GM21360 (cell line): ENCODE results near the gene ZNF280D.
A peak's percentile ranks its signal among the peaks of the same experiment; 100 is the strongest.
"Not testable (repeated sequence)": the region's sequence is repeated elsewhere in the genome, so short reads cannot be mapped to it uniquely, and the experiment has no call there.

ENCODE experiments used
- ATAC-seq: cut with Tn5 transposase; IDR thresholded peaks from one replicate; pipeline ENCODE4 v1.9.1; 2021; ENCODE audit warnings: mild to moderate bottlenecking, moderate library complexity; ENCODE audit not compliant: unreplicated experiment

ZNF280D gene

GRCh38 chr15:56733136-56734012, at the start of gene ZNF280D:
Gene ZNF280D, minus strand, starts transcription at chr15:56733509. Its CDS starts 26,400 bp downstream, at chr15:56707109.
- ATAC-seq, result peak; percentile 66

GRCh38 chr15:56782306-56782705, 49.0 kb upstream of the ZNF280D start:
- no peak for ATAC-seq

DNA sequence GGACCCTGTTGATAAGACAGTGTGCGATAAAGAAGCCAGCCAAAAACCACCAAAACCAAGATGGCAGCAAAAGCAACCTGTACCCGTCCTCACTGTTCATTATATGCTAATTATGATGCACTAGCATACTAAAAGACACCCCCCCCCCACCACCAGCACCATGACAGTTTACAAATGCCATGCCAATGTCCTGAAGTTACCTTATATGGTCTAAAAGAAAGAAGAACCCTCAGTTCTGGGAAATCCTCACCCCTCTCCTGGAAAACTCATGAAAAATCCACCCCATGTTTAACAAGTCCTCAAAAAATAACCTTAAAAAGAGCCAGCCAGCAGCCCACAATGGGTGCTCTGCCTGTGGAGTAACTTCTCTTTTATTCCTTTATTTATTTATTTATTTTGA, 48.4 kb upstream of the ZNF280D start:
- no peak for ATAC-seq

DNA sequence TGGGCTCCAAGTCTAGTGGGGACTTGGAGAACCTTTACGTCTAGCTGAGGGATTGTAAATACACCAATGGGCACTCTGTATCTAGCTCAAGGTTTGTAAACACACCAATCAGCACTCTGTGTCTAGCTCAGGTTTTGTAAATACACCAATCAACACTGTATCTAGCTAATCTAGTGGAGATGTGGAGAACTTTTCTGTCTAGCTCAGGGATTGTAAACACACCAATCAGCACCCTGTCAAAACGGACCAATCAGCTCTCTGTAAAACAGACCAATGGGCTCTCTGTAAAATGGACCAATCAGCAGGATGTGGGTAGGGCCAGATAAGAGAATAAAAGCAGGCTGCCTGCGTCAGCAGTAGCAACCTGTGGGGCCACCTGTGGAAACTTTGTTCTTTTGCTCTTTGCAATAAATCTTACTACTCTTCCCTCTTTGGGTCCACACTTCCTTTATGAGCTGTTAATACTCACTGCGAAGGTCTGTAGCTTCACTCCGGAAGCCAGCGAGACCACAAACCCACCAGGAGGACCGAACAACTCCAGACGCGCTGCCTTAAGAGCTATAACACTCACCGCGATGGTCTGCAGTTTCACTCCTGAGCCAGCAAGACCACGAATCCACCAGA, 46.9 kb upstream of the ZNF280D start:
- not testable (repeated sequence) for ATAC-seq

- not testable (repeated sequence) for ATAC-seq
Observed at GRCh38 chr15:56779449-56779848, 46.1 kb upstream of the ZNF280D start.

GRCh38 chr15:56778761-56779160, 45.5 kb upstream of the ZNF280D start:
- no peak for ATAC-seq

DNA sequence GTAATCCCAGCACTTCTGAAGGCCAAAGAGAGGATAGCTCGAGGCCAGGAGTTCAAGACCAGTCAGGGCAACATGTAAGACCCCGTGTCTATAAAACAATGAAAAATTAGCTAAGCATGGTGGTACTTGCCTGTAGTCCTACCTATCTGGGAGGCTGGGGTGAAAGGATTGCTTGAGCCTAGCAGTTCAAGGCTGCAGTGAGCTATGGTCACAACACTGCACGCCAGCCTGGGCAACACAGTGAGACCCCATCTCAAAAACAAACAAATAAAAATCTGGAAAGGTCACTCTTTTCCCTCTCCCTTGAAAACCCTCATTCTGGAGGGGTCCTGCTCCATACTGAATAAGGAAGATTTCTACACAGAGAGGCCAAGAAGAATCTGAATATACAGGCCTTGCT, 43.5 kb upstream of the ZNF280D start:
- no peak for ATAC-seq

DNA sequence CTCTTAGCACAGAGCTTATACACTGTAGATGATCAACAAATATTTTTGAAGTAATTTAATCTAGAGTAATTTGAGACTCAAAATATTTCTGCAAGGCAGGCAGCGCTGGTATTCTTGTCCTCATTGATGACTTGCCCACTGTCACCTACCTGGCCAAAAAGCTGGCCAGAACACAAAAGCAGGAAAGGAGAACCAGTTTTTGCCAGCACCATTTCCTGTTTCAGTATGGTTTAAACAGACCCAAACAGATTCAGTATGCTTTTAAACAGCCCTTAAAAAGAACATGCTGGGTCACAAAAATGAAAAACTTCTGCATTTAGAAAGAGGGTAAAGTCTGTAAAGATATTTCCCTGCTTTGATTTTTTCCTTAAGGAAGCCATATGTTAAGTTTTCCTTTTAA, 42.3 kb upstream of the ZNF280D start:
- ATAC-seq, result no peak

DNA sequence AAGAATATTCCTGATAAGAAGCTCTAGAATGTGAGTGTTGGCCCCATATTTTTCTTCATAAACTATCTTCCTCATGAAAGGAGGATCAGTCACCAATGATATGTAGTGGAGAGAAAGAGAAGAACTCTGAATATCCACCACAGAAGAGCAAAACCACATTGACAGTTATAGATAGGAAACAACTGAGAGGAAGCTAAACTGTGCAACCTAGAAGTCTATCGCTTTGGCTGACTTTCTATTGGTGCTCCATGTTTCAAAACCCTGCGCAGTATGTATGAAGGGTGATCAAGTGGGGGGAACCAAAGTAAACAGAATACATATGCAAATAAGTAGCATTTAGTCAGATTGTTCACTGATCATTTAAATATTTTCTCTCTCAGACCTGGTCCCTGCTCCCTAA, 41.0 kb upstream of the ZNF280D start:
- no peak for ATAC-seq

DNA sequence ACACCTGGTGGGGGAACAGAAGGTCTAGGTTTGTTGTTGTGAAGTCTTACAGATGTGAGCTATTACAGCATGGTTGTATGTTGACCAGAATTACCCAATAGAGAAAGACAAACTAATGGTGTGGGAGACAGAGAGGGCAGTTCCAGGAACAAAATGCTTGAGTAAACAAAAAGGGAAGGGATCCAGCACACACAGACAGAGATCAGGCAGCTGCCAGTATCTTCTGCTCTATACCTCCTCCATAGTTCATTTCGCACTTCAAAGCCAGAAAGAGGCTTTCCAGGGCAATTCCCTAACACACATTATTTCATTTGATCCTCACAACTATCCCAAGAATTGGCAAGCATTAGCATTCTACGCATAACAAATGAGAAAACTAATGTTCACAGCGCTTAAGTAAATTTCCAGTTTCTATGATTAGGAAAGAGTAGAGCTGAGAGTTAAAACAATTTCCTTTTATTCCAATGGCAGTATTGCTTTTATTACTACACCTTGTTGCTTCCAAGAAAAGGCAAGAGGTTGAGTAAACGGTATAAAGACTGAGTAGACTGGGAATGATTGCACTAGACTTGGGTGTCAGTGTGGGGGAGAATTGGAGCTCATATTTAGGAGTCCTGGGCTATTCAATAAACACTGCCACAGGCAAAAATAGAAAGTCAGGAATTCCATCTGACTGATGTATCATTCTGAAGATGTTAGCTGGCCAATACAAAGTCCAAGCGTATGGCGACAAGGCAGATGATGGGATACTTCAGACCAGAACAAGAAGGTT, 39.7 kb upstream of the ZNF280D start:
- no peak for ATAC-seq

GRCh38 chr15:56770173-56770572, 36.9 kb upstream of the ZNF280D start:
- no peak for ATAC-seq

DNA sequence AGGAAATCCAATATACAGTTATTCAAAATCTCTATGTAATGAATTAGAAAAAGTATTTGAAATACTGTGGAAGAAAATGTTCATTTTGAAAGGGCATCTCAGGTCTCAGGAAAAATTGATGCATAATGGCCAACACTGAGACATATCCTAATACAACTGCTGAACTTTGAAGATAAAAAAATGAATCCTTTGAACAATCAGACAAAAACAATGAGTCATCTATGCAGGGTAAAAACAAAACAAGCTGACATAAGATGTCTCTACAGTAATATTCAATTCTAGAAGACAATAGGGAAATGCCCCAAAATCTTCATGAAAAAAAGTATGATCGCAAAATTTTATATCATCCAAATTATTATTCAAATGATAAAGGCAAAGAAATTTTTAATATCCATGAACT, 34.0 kb upstream of the ZNF280D start:
- no peak for ATAC-seq

- no peak for ATAC-seq
Observed at GRCh38 chr15:56765251-56765650, 31.9 kb upstream of the ZNF280D start.

DNA sequence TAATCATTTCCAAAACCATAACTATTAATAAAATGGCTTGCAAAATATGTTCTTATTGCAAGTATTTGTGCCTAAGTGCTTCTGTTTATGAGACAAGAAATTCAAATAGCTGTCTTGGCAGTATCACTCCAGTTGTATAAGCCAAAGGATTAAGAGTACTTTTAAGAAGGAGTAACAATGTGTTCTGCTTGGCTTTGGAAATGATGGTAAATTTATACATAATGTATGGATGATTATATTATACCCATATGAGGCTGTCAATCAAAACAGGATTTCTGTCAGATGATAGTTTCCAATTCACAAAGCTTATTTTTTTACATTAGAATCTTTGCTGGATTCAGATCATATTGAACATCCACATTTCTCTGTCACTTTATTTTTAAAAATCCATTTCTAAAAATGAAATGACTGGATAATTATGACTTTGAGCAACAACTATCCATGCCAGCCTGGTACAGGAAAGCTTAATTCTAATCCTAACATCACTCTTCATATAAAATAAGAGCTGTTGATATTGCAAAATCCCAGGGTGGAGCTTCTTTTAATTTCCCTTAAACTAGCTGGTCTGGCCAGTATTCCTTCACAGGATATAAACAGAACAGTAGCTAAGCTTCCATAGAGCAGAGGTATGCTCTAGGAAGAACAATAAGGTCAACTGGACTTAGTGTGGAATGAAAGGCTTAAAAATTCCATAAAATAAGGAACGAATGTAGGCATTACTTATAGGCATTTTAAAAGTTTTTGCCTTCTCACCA, 30.0 kb upstream of the ZNF280D start:
- no peak for ATAC-seq

DNA sequence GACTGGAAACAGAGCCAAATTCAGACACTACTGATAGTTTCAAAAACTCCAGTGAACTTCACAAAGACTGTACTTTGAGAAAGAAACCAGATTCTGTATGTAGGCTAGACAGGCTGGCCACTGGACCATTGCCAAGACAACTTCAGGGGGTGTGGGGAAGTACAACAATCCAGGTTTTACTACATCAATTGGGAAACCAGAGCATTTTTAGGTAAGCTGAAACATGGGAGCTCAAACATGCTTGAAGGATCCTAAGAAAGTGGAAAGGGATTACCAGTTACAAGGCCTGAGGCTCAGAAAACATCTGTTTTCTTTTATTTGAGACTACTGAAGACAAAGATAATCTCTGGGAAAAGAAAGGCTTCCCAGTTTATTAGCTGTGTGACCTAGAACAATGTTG, 26.9 kb upstream of the ZNF280D start:
- ATAC-seq, result no peak

DNA sequence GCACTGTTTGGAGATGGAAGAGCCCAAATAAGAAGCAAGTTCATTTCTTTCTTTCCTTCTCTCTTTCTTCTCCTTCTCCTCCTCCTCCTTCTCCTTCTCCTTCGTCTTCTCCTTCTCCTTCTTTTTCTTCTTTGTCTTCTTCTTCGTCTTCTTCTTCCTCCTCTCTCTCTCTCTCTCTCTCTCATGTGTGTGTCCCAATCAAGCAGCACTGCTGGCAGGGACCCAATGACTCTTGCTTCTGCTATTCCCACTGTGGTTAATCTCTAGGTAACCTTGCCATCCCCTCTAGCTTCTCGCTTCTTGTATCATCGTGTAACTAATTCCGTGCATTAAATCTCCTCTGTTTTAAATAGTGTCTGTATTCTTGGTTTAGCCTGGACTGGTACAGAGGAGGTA, 26.1 kb upstream of the ZNF280D start:
- no peak for ATAC-seq

DNA sequence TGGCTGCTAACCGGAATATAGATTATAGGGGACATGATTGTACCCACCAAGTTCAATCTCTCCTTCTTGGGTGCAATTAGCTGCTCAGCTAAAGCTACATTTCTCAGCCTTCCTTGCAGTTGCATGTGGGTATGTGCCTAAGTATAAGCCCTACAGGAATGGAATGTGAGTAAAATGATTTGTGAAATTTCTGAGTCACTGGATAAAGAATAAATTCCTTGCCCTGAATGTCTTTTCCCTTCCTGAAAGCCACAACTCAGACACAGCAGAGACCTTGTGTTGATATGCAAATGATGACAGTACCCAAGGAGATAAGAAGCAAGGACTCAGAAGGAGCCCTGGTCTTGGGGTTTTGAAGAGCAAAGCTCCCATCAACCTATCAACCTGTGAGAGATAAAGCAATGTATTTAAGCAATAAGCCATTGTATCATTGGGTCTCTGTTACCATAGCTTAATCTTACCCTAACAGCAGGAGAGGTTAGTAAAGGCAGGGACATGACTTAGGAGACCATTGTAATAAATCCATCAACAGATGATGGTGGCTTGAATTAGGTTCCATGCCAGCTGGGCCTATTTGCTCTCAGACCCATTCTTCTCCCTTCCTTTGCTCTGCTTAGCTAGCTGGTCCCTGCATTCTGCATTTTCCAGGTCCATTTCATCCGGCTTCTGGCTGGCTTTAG, 25.6 kb upstream of the ZNF280D start:
- no peak for ATAC-seq

DNA sequence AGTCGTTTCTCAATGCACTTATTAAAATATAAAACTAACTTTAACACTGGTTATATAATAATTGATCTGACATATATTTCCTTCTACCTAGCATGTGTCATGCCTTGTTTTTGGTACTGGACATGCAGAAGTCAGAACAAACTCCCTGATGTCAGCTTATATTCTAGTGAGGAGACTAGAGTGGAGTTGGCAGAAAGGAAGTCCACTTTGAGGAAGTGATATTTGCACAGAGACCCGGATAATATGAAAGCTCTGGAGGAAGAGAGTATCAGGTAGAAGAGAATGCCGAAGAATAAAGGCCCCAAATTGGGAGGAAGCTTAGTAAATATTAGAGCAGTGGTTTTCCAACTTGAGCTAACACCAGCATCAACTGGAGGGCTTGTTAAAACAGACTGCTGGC, 24.6 kb upstream of the ZNF280D start:
- no peak for ATAC-seq

DNA sequence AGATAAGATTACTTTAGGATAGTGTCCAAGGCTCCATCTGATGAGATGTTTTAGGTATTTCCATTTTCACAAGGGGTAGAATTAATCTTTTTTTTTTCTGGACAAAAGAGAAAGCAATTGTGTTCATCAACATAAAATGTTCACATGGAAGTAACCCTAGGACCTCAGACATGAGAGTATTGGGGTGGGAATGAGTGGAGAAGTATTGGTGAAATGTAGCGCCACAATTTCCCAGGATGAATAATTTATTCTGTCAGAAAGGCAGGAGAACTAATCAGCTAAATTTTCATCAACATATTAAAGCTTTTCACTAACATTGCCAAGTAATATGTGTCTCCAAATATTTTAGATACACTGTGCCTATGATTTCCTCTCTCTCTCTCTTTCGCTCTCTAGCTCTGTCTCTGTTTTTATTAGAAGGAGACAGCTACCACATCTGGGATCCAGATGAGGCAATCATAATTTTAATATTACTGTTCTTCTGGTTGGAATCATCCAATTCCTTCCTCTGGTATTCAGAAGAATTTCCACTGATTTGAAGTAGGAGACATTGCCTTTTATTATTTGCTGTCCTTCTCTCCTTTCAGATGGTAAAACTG, 21.6 kb upstream of the ZNF280D start:
- no peak for ATAC-seq

- ATAC-seq, result no peak
Observed at GRCh38 chr15:56752986-56753385, 19.7 kb upstream of the ZNF280D start.
